DMS114 treated with DMSO at 0.1 percent for 48 hours (cell line): ENCODE data around the gene TRIM9.

Experiments
- DNase-seq: peaks from one replicate; lab custom pipeline; 2025; ENCODE audit not compliant: unreplicated experiment; lab: John Stamatoyannopoulos, UW

TRIM9 gene

GRCh38 chr14:50937800-50938199 is 157.1 kb downstream of the TRIM9 start:
- DNase-seq: no peak

GRCh38 chr14:50937325-50937724 is 157.6 kb downstream of the TRIM9 start:
- DNase-seq: no peak

- no peak for DNase-seq
These were observed 158.0 kb downstream of the TRIM9 start for GRCh38 chr14:50936882-50937281.

- DNase-seq: no peak
These were observed 158.9 kb downstream of the TRIM9 start for GRCh38 chr14:50936016-50936340.

GRCh38 chr14:50935126-50936015 is 159.5 kb downstream of the TRIM9 start:
- DNase-seq: no peak

GRCh38 chr14:50932592-50933495 is 162.1 kb downstream of the TRIM9 start:
- DNase-seq: no peak

- DNase-seq: no peak
These were observed 162.7 kb downstream of the TRIM9 start for GRCh38 chr14:50932156-50932555.

GRCh38 chr14:50931559-50931958 is 163.3 kb downstream of the TRIM9 start:
- no peak for DNase-seq

- no peak for DNase-seq
These were observed 165.4 kb downstream of the TRIM9 start for GRCh38 chr14:50929506-50929905.

GRCh38 chr14:50928002-50928635 is 166.8 kb downstream of the TRIM9 start:
- DNase-seq: no peak

- no peak for DNase-seq
These were observed 168.0 kb downstream of the TRIM9 start for GRCh38 chr14:50926851-50927386.
